SK-N-SH treated with all-trans-retinoic acid at 6 μM for 48 hours (cell line): ENCODE data around the gene DPRX.

ENCODE experiments used
- ATAC-seq: fragments of 200-7000 bp; cut with Tn5 transposase; 3 replicates; pipeline ENCODE4 v1.9.1; 2020; ENCODE audit warnings: mild to moderate bottlenecking, moderate library complexity
- ARNTL ChIP-seq: fragments of 450-650 bp; formaldehyde crosslinking; IDR thresholded peaks from 2 replicates; pipeline ENCODE4 v1.5.0; 2020; ENCODE audit warnings: low read depth, mild to moderate bottlenecking, moderate library complexity, borderline replicate concordance
- BACH2 ChIP-seq: fragments of 250-450 bp; sonication (Bioruptor Pico); IDR thresholded peaks from 2 replicates; pipeline ENCODE4 v1.9.0; 2021; ENCODE audit warnings: mild to moderate bottlenecking, borderline replicate concordance
- CSDC2 ChIP-seq: fragments of 250-450 bp; sonication (Bioruptor Pico); IDR thresholded peaks from 2 replicates; pipeline ENCODE4 v1.5.0; 2020; ENCODE audit warnings: mild to moderate bottlenecking, moderate library complexity
- CSRNP3 ChIP-seq: fragments of 250-450 bp; sonication (Bioruptor Pico); IDR thresholded peaks from 2 replicates; pipeline ENCODE4 v1.5.1; 2021; ENCODE audit warnings: mild to moderate bottlenecking, moderate library complexity
- ESRRG ChIP-seq: fragments of 250-450 bp; sonication (Bioruptor Pico); IDR thresholded peaks from 2 replicates; pipeline ENCODE4 v1.6.1; 2021; ENCODE audit warnings: mild to moderate bottlenecking
- GLIS3 ChIP-seq: fragments of 250-450 bp; sonication (Bioruptor Pico); IDR thresholded peaks from 2 replicates; pipeline ENCODE4 v1.5.0; 2020; ENCODE audit warnings: mild to moderate bottlenecking, moderate library complexity
- ISL1 ChIP-seq: fragments of 250-450 bp; sonication (Bioruptor Pico); IDR thresholded peaks from 2 replicates; pipeline ENCODE4 v2.1.2; 2022; ENCODE audit warnings: mild to moderate bottlenecking, moderate library complexity
- OSR1 ChIP-seq: fragments of 250-450 bp; sonication (Bioruptor Pico); IDR thresholded peaks from 2 replicates; pipeline ENCODE4 v1.8.0; 2022; ENCODE audit warnings: moderate library complexity, mild to moderate bottlenecking, inconsistent platforms
- PATZ1 ChIP-seq: fragments of 250-450 bp; sonication (Bioruptor Pico); IDR thresholded peaks from 2 replicates; pipeline ENCODE4 v1.8.0; 2020; ENCODE audit warnings: mild to moderate bottlenecking, moderate library complexity, borderline replicate concordance
- POU6F1 ChIP-seq: fragments of 250-450 bp; sonication (Bioruptor Pico); IDR thresholded peaks from 2 replicates; pipeline ENCODE4 v1.8.0; 2021; ENCODE audit warnings: low read depth, mild to moderate bottlenecking, moderate library complexity, borderline replicate concordance
- PPARA ChIP-seq: fragments of 250-450 bp; sonication (Bioruptor Pico); IDR thresholded peaks from 2 replicates; pipeline ENCODE4 v1.5.0; 2020; ENCODE audit warnings: mild to moderate bottlenecking, borderline replicate concordance
- RARB ChIP-seq: fragments of 250-450 bp; sonication (Bioruptor Pico); IDR thresholded peaks from 2 replicates; pipeline ENCODE4 v1.8.0; 2021; ENCODE audit warnings: mild to moderate bottlenecking, moderate library complexity
- SNAI2 ChIP-seq: fragments of 250-450 bp; sonication (Bioruptor Pico); IDR thresholded peaks from 2 replicates; pipeline ENCODE4 v1.5.0; 2020; ENCODE audit warnings: mild to moderate bottlenecking, moderate library complexity
- TCF4 ChIP-seq: fragments of 250-450 bp; sonication (Bioruptor Pico); IDR thresholded peaks from 2 replicates; pipeline ENCODE4 v1.8.0; 2021; ENCODE audit warnings: mild to moderate bottlenecking, moderate library complexity, borderline replicate concordance
- TOX ChIP-seq: fragments of 250-450 bp; sonication (Bioruptor Pico); IDR thresholded peaks from 2 replicates; pipeline ENCODE4 v1.8.0; 2021; ENCODE audit warnings: mild to moderate bottlenecking, moderate library complexity, borderline replicate concordance
- TSHZ2 ChIP-seq: fragments of 250-450 bp; sonication (Bioruptor Pico); IDR thresholded peaks from 2 replicates; pipeline ENCODE4 v1.5.0; 2020; ENCODE audit warnings: mild to moderate bottlenecking, moderate library complexity
- ZC3H10 ChIP-seq: fragments of 250-450 bp; sonication (Bioruptor Pico); IDR thresholded peaks from 2 replicates; pipeline ENCODE4 v1.5.1; 2021; ENCODE audit warnings: mild to moderate bottlenecking, moderate library complexity
- ZFP30 ChIP-seq: fragments of 450-650 bp; formaldehyde crosslinking; IDR thresholded peaks from 2 replicates; pipeline ENCODE4 v1.5.0; 2022; ENCODE audit warnings: mild to moderate bottlenecking, moderate library complexity
- ZNF565 ChIP-seq: fragments of 450-650 bp; formaldehyde crosslinking; conservative IDR thresholded peaks from 2 replicates; pipeline ENCODE4 v1.5.0; 2020; ENCODE audit warnings: low read depth, mild to moderate bottlenecking, moderate library complexity
- ZNF70 ChIP-seq: fragments of 450-650 bp; formaldehyde crosslinking; IDR thresholded peaks from 2 replicates; pipeline ENCODE4 v1.5.0; 2020; ENCODE audit warnings: mild to moderate bottlenecking, moderate library complexity

The DPRX gene

GRCh38 chr19:53657330-53657729 is 25.5 kb downstream of the DPRX start:
- no peak for TF ChIP-seq GLIS3 (CRISPR knock-in tag)
- no peak for TF ChIP-seq ZNF70
- no peak for TF ChIP-seq ISL1 (CRISPR knock-in tag)
- no peak for TF ChIP-seq RARB
- TF ChIP-seq ZFP30 = no peak
- TF ChIP-seq PPARA (CRISPR knock-in tag) = no peak
- no peak for TF ChIP-seq CSDC2 (CRISPR knock-in tag)
- TF ChIP-seq OSR1 = no peak
- TF ChIP-seq SNAI2 (CRISPR knock-in tag) = no peak
- TF ChIP-seq TSHZ2 (CRISPR knock-in tag) = no peak
- ATAC-seq = no peak

GRCh38 chr19:53657778-53658177 is 26.0 kb downstream of the DPRX start:
- ATAC-seq = no peak
- TF ChIP-seq ZC3H10 (CRISPR knock-in tag) (no peak), TOX (CRISPR knock-in tag) (no peak), SNAI2 (CRISPR knock-in tag) (no peak), BACH2 (no peak), ZNF70 (no peak), ISL1 (CRISPR knock-in tag) (no peak), ZNF565 (CRISPR knock-in tag) (no peak), GLIS3 (CRISPR knock-in tag) (no peak), OSR1 (no peak), CSRNP3 (CRISPR knock-in tag) (no peak), PPARA (CRISPR knock-in tag) (no peak), TCF4 (no peak), ESRRG (no peak), TSHZ2 (CRISPR knock-in tag) (no peak), PATZ1 (CRISPR knock-in tag) (no peak), RARB (no peak), ZFP30 (no peak)

- ATAC-seq = no peak
- TF ChIP-seq TOX (CRISPR knock-in tag) = no peak
- TF ChIP-seq TCF4 = no peak
- no peak for TF ChIP-seq RARB
- TF ChIP-seq ARNTL (CRISPR knock-in tag) = no peak
- TF ChIP-seq CSRNP3 (CRISPR knock-in tag) = no peak
- TF ChIP-seq POU6F1 = no peak
- TF ChIP-seq PATZ1 (CRISPR knock-in tag) = no peak
- no peak for TF ChIP-seq OSR1
- no peak for TF ChIP-seq TSHZ2 (CRISPR knock-in tag)
These were observed 27.5 kb downstream of the DPRX start for GRCh38 chr19:53659292-53659691.
